B cell (primary cell): ENCODE measurements around the gene SCRT2. TPM values are rescaled to one million over a fixed set of nuclear protein-coding genes. Genes with fewer than 3 reads are reported as not detected.

ENCODE experiments used
- ATAC-seq: fragments of 200-7000 bp; cut with Tn5 transposase; one replicate; pipeline ENCODE4 v1.10.0; 2021; ENCODE audit warnings: low read depth, mild to moderate bottlenecking, moderate number of reproducible peaks, moderate library complexity
- CTCF ChIA-PET: fragments of 350-600 bp; sonication (Branson Sonifier 250); formaldehyde crosslinking; loops from one replicate; lab custom pipeline; 2021; ENCODE audit warnings: antibody characterized with exemption, inconsistent platforms; lab: Charles Lee
- POLR2A ChIA-PET: fragments of 350-600 bp; sonication (Branson Sonifier 250); formaldehyde crosslinking; loops from one replicate; lab custom pipeline; 2021; ENCODE audit warnings: antibody characterized with exemption; lab: Charles Lee
- DNase-seq: peaks from one replicate; pipeline ENCODE4 v3.0.0; 2013
- H2AFZ ChIP-seq: 2 replicates; pipeline ENCODE4 v1.6.1; 2012; ENCODE audit warnings: mild to moderate bottlenecking, low read depth, low read length; ENCODE audit not compliant: insufficient read depth, poor library complexity, severe bottlenecking
- H3K27ac ChIP-seq, 2 donors: 1 replicate in 1 of 2; 2 replicates in 1 of 2; pipeline ENCODE4 v1.5.1; 2012 to 2013; ENCODE audit warnings: low read length in 2 of 2, mild to moderate bottlenecking in 2 of 2, moderate library complexity in 1 of 2
- H3K27me3 ChIP-seq, 4 experiments: fragments of 200-600 bp in 1 of 4; sonication (generic) in 1 of 4; replicated peaks in 1 of 4; 1 replicate in 2 of 4; 2 replicates in 2 of 4; pipeline versions ENCODE4 v1.6.1 to v1.7.0; 2013 to 2016; ENCODE audit warnings: low read length in 3 of 4, mild to moderate bottlenecking in 2 of 4, mixed read lengths in 1 of 4, moderate library complexity in 1 of 4; ENCODE audit not compliant: insufficient read depth in 4 of 4, control insufficient read depth in 3 of 4; ENCODE audit errors: control extremely low read depth in 1 of 4
- H3K36me3 ChIP-seq, 2 experiments: replicated peaks in 1 of 2; 1 replicate in 1 of 2; 2 replicates in 1 of 2; pipeline versions ENCODE4 v1.6.1 to v1.7.1; 2013; ENCODE audit warnings: low read length in 1 of 2; ENCODE audit not compliant: insufficient read depth in 2 of 2, control insufficient read depth in 1 of 2; ENCODE audit errors: control extremely low read depth in 1 of 2, extremely low read depth in 1 of 2
- H3K4me1 ChIP-seq, 2 donors: fragments of 200-600 bp in 1 of 2; sonication (generic) in 1 of 2; 1 replicate in 1 of 2; 2 replicates in 1 of 2; pipeline versions ENCODE4 v1.5.1 to v1.6.1; 2013 to 2017; ENCODE audit warnings: low read length in 2 of 2; ENCODE audit not compliant: control insufficient read depth in 2 of 2, insufficient read depth in 2 of 2
- H3K4me2 ChIP-seq: replicated peaks from 2 replicates; pipeline ENCODE3; 2012; ENCODE audit warnings: mild to moderate bottlenecking, low read depth, low read length; ENCODE audit not compliant: poor library complexity, severe bottlenecking
- H3K4me3 ChIP-seq, 5 experiments: fragments of 200-600 bp in 1 of 5; sonication (generic) in 1 of 5; 1 replicate in 3 of 5; 2 replicates in 2 of 5; pipeline versions ENCODE4 v1.5.1 to v1.7.0; 2011 to 2016; ENCODE audit warnings: low read length in 4 of 5, mild to moderate bottlenecking in 4 of 5, low read depth in 2 of 5, control low read depth in 1 of 5, moderate library complexity in 1 of 5; ENCODE audit not compliant: insufficient read depth in 1 of 5; ENCODE audit errors: control extremely low read depth in 1 of 5, extremely low read depth in 1 of 5
- H3K79me2 ChIP-seq: fragments of 200-600 bp; sonication (generic); one replicate; pipeline ENCODE4 v1.6.0; 2016; ENCODE audit warnings: low read length; ENCODE audit not compliant: control insufficient read depth, insufficient read depth
- H3K9ac ChIP-seq: fragments of 200-600 bp; sonication (generic); 2 replicates; pipeline ENCODE4 v1.6.1; 2017; ENCODE audit warnings: mild to moderate bottlenecking, low read length, moderate library complexity
- H3K9me3 ChIP-seq, 3 donors: one replicate each; pipeline versions ENCODE4 v1.6.1 to v1.7.1; 2013; ENCODE audit warnings: low read length in 2 of 3; ENCODE audit not compliant: control insufficient read depth in 2 of 3, insufficient read depth in 1 of 3; ENCODE audit errors: control extremely low read depth in 1 of 3
- H4K20me1 ChIP-seq: 2 replicates; pipeline ENCODE4 v1.6.0; 2012; ENCODE audit warnings: mild to moderate bottlenecking, low read length; ENCODE audit not compliant: insufficient read depth, control insufficient read depth, poor library complexity, severe bottlenecking
- H3K27ac Mint-ChIP-seq: one replicate; pipeline ENCODE4 v1.8.0; 2021; ENCODE audit warnings: mixed read lengths
- H3K27me3 Mint-ChIP-seq: one replicate; pipeline ENCODE4 v1.8.0; 2021; ENCODE audit warnings: mixed read lengths
- H3K4me1 Mint-ChIP-seq: one replicate; pipeline ENCODE4 v1.8.0; 2021; ENCODE audit warnings: mixed read lengths
- H3K4me3 Mint-ChIP-seq: one replicate; pipeline ENCODE4 v1.8.0; 2021; ENCODE audit warnings: mixed read lengths
- H3K9me3 Mint-ChIP-seq: one replicate; pipeline ENCODE4 v1.8.0; 2022; ENCODE audit warnings: mixed read lengths; ENCODE audit not compliant: insufficient read depth
- CTCF ChIP-seq: fragments of 200-600 bp; IDR thresholded peaks from one replicate; pipeline ENCODE4 v1.8.0; 2022; ENCODE audit warnings: antibody characterized with exemption, mild to moderate bottlenecking
- EZH2 ChIP-seq: IDR thresholded peaks from 2 replicates; pipeline ENCODE4 v1.6.1; 2012; ENCODE audit warnings: borderline replicate concordance, low read depth, mild to moderate bottlenecking, moderate library complexity, low read length; ENCODE audit not compliant: insufficient read depth, poor library complexity, severe bottlenecking
- WGBS: methylation state at CpG from one replicate; pipeline ENCODE4 v1.1.5; 2013; ENCODE audit warnings: missing lambda C conversion rate; ENCODE audit not compliant: insufficient coverage; 5-methylcytosine and 5-hydroxymethylcytosine counted together
- intact Hi-C: fragments of 100-400 bp; cut with micrococcal nuclease; formaldehyde crosslinking; loops from one replicate; pipeline ENCODE4 v1.10.0; 2022
- polyA plus RNA-seq: library from polyadenylated mRNA; depleted of rRNA; stranded (reverse); fragments of >200 nt; gene quantifications from 2 replicates; pipeline ENCODE4 v1.2.3, GENCODE V29; 2012
- total RNA-seq, 2 donors: library from RNA; stranded (reverse); fragments of 120-200 nt in 1 of 2; gene quantifications; 1 replicate in 1 of 2; 2 replicates in 1 of 2; pipeline versions ENCODE4 v1.2.3 to v1.2.4, GENCODE V29; 2013 to 2022

Gene SCRT2
- total and polyA plus RNA-seq, 2 donors (not counting 1 experiment from before 2014, with no cell fraction given) = not detected

DNA sequence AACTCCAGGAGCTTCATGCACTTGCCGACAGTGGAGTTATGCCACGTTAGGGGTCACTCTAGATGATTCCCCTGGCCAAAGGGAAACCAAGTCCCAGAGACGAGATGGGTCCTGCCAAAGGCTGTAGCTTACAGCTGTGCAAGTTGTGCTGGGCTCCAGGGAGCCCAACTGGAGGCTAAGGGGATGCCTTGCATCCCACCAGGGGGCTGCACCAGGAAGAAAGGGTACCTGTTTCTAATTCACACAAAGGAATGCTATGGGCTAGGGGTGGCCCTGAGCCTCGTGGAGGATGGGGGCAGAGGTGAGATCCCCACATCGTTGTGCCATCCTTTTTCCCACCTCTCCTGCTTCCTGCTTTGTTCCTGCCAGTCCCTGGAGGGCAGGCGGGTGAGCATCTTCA, 23.7 kb upstream of the SCRT2 start:
- WGBS = 67% methylated on average over 3 of the region's 6 CpGs
- no peak overlapping the region for H3K4me2 ChIP-seq
- ChIA-PET POLR2A (no interaction called here), CTCF (no interaction called here)
- H3K9me3 ChIP-seq = no peaks in the 10 kb centered on the region
- no peak overlapping the region for H3K4me3 Mint-ChIP-seq
- no peak overlapping the region for H3K27ac ChIP-seq
- intact Hi-C loops = no loop called here
- no peak for TF ChIP-seq CTCF
- TF ChIP-seq EZH2 = no peak
- DNase-seq (no peak), ATAC-seq (no peak)
- no peaks in the 10 kb centered on the region for H3K4me1 ChIP-seq
- H3K9me3 Mint-ChIP-seq = no peaks in the 10 kb centered on the region
- no peak overlapping the region for H3K9ac ChIP-seq
- no peak overlapping the region for H3K4me3 ChIP-seq
- H3K79me2 ChIP-seq = no peaks in the 10 kb centered on the region
- H3K4me1 Mint-ChIP-seq = no peaks in the 10 kb centered on the region
- H2AFZ ChIP-seq = no peak overlapping the region
- peaks cover 12% of the 10 kb centered on the region for H3K27me3 Mint-ChIP-seq
- no peaks in the 10 kb centered on the region for H3K36me3 ChIP-seq
- no peaks in the 10 kb centered on the region for H3K27me3 ChIP-seq
- H4K20me1 ChIP-seq = no peaks in the 10 kb centered on the region
- no peak overlapping the region for H3K27ac Mint-ChIP-seq

- no peaks in the 10 kb centered on the region for H3K79me2 ChIP-seq
- TF ChIP-seq EZH2 = no peak
- no peak for TF ChIP-seq CTCF
- ATAC-seq = no peak
- Mint-ChIP-seq H3K4me1 (no peaks in the 10 kb centered on the region), H3K9me3 (no peaks in the 10 kb centered on the region), H3K27me3 (peaks cover 16% of the 10 kb centered on the region), H3K4me3 (no peak overlapping the region), H3K27ac (no peak overlapping the region)
- ChIA-PET POLR2A (no interaction called here), CTCF (no interaction called here)
- no peak overlapping the region for H3K27ac ChIP-seq
- no peaks in the 10 kb centered on the region for H3K27me3 ChIP-seq
- H3K9ac ChIP-seq = no peak overlapping the region
- no peak overlapping the region for H3K4me3 ChIP-seq
- no peaks in the 10 kb centered on the region for H3K36me3 ChIP-seq
- no peak overlapping the region for H2AFZ ChIP-seq
- no peaks in the 10 kb centered on the region for H4K20me1 ChIP-seq
- WGBS = 100% methylated on average over 2 of the region's 6 CpGs
- intact Hi-C loops = no loop called here
- no peaks in the 10 kb centered on the region for H3K9me3 ChIP-seq
- DNase-seq = no peak
- no peaks in the 10 kb centered on the region for H3K4me1 ChIP-seq
- no peak overlapping the region for H3K4me2 ChIP-seq
Measured at GRCh38 chr20:698276-698675, 22.7 kb upstream of the SCRT2 start.
